WTC11 (cell line): ENCODE results near the gene PPM1E.

Experiments used
- CTCF ChIP-seq: fragments of 200-600 bp; IDR thresholded peaks from 2 replicates; pipeline ENCODE4 v1.8.0; 2022; ENCODE audit warnings: antibody characterized with exemption
- E2F1 ChIP-seq: sonication (generic); formaldehyde crosslinking; IDR thresholded peaks from 2 replicates; pipeline ENCODE4 v1.8.0; 2022; ENCODE audit warnings: mild to moderate bottlenecking, missing genetic modification reagents
- MAX ChIP-seq: sonication (generic); formaldehyde crosslinking; IDR thresholded peaks from 2 replicates; pipeline ENCODE4 v1.8.0; 2022; ENCODE audit warnings: mild to moderate bottlenecking, missing genetic modification reagents
- NR2C2 ChIP-seq: sonication (generic); formaldehyde crosslinking; IDR thresholded peaks from 2 replicates; pipeline ENCODE4 v1.8.0; 2022; ENCODE audit warnings: mild to moderate bottlenecking, missing genetic modification reagents

GRCh38 chr17:59027750-59028149 is 272.1 kb downstream of the PPM1E start:
- TF ChIP-seq CTCF (no peak), NR2C2 (no peak), E2F1 (no peak), MAX (no peak)
